Panc1 (cell line): ENCODE measurements around the gene TMEM37. TPM values are rescaled to one million over a fixed set of nuclear protein-coding genes. Genes with fewer than 3 reads are reported as not detected.

Experiments
- ATAC-seq: fragments of 200-7000 bp; cut with Tn5 transposase; 2 replicates; pipeline ENCODE4 v1.9.1; 2020; ENCODE audit warnings: mild to moderate bottlenecking, moderate library complexity
- BruUV-seq: library from RNA; stranded (reverse); fragments of 400-500 nt; replicated peaks from 2 replicates; lab custom pipeline; 2021; lab: Mats Ljungman, UMichigan
- CTCF ChIA-PET: fragments of 300-600 bp; sonication (Branson Sonifier 250); formaldehyde crosslinking; loops from one replicate; lab custom pipeline; 2022; ENCODE audit warnings: antibody characterized with exemption; lab: Charles Lee
- POLR2A ChIA-PET: fragments of 300-600 bp; sonication (Branson Sonifier 250); formaldehyde crosslinking; loops from one replicate; lab custom pipeline; 2022; ENCODE audit warnings: antibody characterized with exemption; lab: Charles Lee
- DNase-seq: peaks from one replicate; pipeline ENCODE4 v3.0.0-alpha.2; 2010; ENCODE audit warnings: low read depth, low spot score
- H3K27ac ChIP-seq: 2 replicates; pipeline ENCODE4 v1.5.1; 2011; ENCODE audit warnings: mild to moderate bottlenecking, low read length, inconsistent platforms
- H3K27me3 ChIP-seq: fragments of 200-500 bp; sonication (Bioruptor generic); 2 replicates; pipeline ENCODE4 v1.6.0; 2014; ENCODE audit warnings: low read length, inconsistent platforms; ENCODE audit not compliant: control insufficient read depth, insufficient read depth
- H3K36me3 ChIP-seq: fragments of 200-500 bp; sonication (Bioruptor generic); 2 replicates; pipeline ENCODE4 v1.5.1; 2014; ENCODE audit warnings: inconsistent platforms, mild to moderate bottlenecking, low read length, moderate library complexity; ENCODE audit not compliant: control insufficient read depth, insufficient read depth
- H3K4me1 ChIP-seq: 2 replicates; pipeline ENCODE4 v1.5.1; 2011; ENCODE audit warnings: inconsistent platforms, mild to moderate bottlenecking, low read length, moderate library complexity; ENCODE audit not compliant: control insufficient read depth, insufficient read depth
- H3K4me3 ChIP-seq, 2 experiments: 2 replicates each; pipeline ENCODE4 v1.5.1; 2011 to 2012; ENCODE audit warnings: low read depth in 2 of 2, low read length in 2 of 2, mild to moderate bottlenecking in 2 of 2, inconsistent platforms in 1 of 2, moderate library complexity in 1 of 2
- H3K9me3 ChIP-seq: fragments of 200-500 bp; sonication (Bioruptor generic); 2 replicates; pipeline ENCODE4 v1.5.1; 2014; ENCODE audit warnings: low read depth, mild to moderate bottlenecking, inconsistent platforms, low read length, moderate library complexity; ENCODE audit not compliant: control insufficient read depth, insufficient read depth
- CTCF ChIP-seq: fragments of 450-650 bp; IDR thresholded peaks from 2 replicates; pipeline ENCODE4 v1.5.1; 2017; ENCODE audit warnings: mild to moderate bottlenecking
- POLR2AphosphoS5 ChIP-seq: IDR thresholded peaks from 2 replicates; pipeline ENCODE4 v1.6.1; 2012; ENCODE audit warnings: mild to moderate bottlenecking, low read depth, low read length, moderate library complexity
- REST ChIP-seq, 2 experiments: IDR thresholded peaks; 2 replicates each; pipeline ENCODE4 v1.6.1; 2011 to 2012; ENCODE audit warnings: low read depth in 2 of 2, control low read depth in 1 of 2, low read length in 1 of 2, mild to moderate bottlenecking in 1 of 2, moderate library complexity in 1 of 2; ENCODE audit not compliant: insufficient read depth in 1 of 2
- SIN3A ChIP-seq: IDR thresholded peaks from 2 replicates; pipeline ENCODE4 v1.6.1; 2012; ENCODE audit warnings: low read depth, mild to moderate bottlenecking, low read length, moderate library complexity, borderline replicate concordance; ENCODE audit not compliant: insufficient read depth
- TCF7L2 ChIP-seq: IDR thresholded peaks from 2 replicates; pipeline ENCODE4 v1.6.1; 2011; ENCODE audit warnings: mild to moderate bottlenecking, low read depth, low read length, inconsistent platforms
- in situ Hi-C: cut with HindIII; loops from 2 replicates; pipeline ENCODE4 v1.10.0; 2016; ENCODE audit warnings: low sequenced_read_pairs, low pct_unique_long_range_greater_than_20kb
- intact Hi-C: fragments of 100-400 bp; cut with micrococcal nuclease; formaldehyde crosslinking; loops from one replicate; pipeline ENCODE4 v1.10.0; 2022; ENCODE audit not compliant: unreplicated experiment
- total RNA-seq: library from RNA; stranded (reverse); gene quantifications from one replicate; pipeline ENCODE4 v1.2.1, GENCODE V29; 2021; ENCODE audit not compliant: unreplicated experiment

The TMEM37 gene
- total RNA-seq, 1 experiment from 2014 or later: 0.28 TPM

GRCh38 chr2:119483395-119483753 is 51.7 kb downstream of the TMEM37 start:
- Histone ChIP-seq H3K27me3 (no peaks in the 10 kb centered on the region), H3K9me3 (no peaks in the 10 kb centered on the region), H3K36me3 (no peaks in the 10 kb centered on the region), H3K4me3 (no peak overlapping the region), H3K4me1 (no peaks in the 10 kb centered on the region), H3K27ac (no peak overlapping the region)
- TF ChIP-seq TCF7L2: no peak
- no peak for TF ChIP-seq SIN3A
- no peak for TF ChIP-seq REST (IDR thresholded peaks at IDR 0.05; ENCODE audit: insufficient read depth in 1 of 2, low read depth in 2 of 2, low read length in 1 of 2)
- no peak for TF ChIP-seq CTCF
- TF ChIP-seq POLR2AphosphoS5: no peak
- no TSS peak for BruUV-seq
- DNase-seq (no peak), ATAC-seq (no peak)
- ChIA-PET CTCF (no interaction called here), POLR2A (no interaction called here)
- intact Hi-C loops (no loop called here), in situ Hi-C loops (no loop called here)

GRCh38 chr2:119483896-119484718 is 52.5 kb downstream of the TMEM37 start:
- no peak overlapping the region for H3K4me3 ChIP-seq
- no peaks in the 10 kb centered on the region for H3K9me3 ChIP-seq
- H3K27ac ChIP-seq: no peak overlapping the region
- H3K27me3 ChIP-seq: no peaks in the 10 kb centered on the region
- DNase-seq: no peak
- intact Hi-C loops (no loop called here), in situ Hi-C loops (no loop called here)
- ChIA-PET CTCF (no interaction called here), POLR2A (no interaction called here)
- H3K4me1 ChIP-seq: no peaks in the 10 kb centered on the region
- no TSS peak for BruUV-seq
- TF ChIP-seq TCF7L2: no peak
- no peak for TF ChIP-seq SIN3A
- no peak for TF ChIP-seq REST (IDR thresholded peaks at IDR 0.05; ENCODE audit: insufficient read depth in 1 of 2, low read depth in 2 of 2, low read length in 1 of 2)
- no peak for TF ChIP-seq POLR2AphosphoS5
- no peak for TF ChIP-seq CTCF
- no peak for ATAC-seq
- H3K36me3 ChIP-seq: no peaks in the 10 kb centered on the region
